Stomach (tissue), 4 donors: Measurements from ENCODE around the gene NEAT1.

Experiments used
- EP300 ChIP-seq: sonication (generic); formaldehyde crosslinking; IDR thresholded peaks from one replicate; pipeline ENCODE4 v1.6.1; 2017; ENCODE audit warnings: antibody characterized with exemption
- POLR2A ChIP-seq, 4 donors: fragments of 450-650 bp; IDR thresholded peaks; one replicate each; pipeline ENCODE4 v1.6.1; 2016; ENCODE audit warnings: antibody characterized with exemption in 4 of 4, control low read depth in 2 of 4, mild to moderate bottlenecking in 1 of 4, moderate library complexity in 1 of 4
- POLR2AphosphoS5 ChIP-seq, 3 donors: sonication (generic); formaldehyde crosslinking; IDR thresholded peaks; one replicate each; pipeline ENCODE4 v1.6.1; 2016; ENCODE audit warnings: antibody characterized with exemption in 3 of 3
- TF ChIP-seq, protein P1 (sequence below), 7 experiments: fragments of 450-650 bp in 4 of 7; fragments of 200-600 bp in 3 of 7; sonication (generic) in 3 of 7; IDR thresholded peaks; one replicate each; pipeline ENCODE4 v1.5.1; 2016 to 2019; ENCODE audit warnings: antibody characterized with exemption in 7 of 7, control low read depth in 2 of 7, mild to moderate bottlenecking in 1 of 7

DNA sequence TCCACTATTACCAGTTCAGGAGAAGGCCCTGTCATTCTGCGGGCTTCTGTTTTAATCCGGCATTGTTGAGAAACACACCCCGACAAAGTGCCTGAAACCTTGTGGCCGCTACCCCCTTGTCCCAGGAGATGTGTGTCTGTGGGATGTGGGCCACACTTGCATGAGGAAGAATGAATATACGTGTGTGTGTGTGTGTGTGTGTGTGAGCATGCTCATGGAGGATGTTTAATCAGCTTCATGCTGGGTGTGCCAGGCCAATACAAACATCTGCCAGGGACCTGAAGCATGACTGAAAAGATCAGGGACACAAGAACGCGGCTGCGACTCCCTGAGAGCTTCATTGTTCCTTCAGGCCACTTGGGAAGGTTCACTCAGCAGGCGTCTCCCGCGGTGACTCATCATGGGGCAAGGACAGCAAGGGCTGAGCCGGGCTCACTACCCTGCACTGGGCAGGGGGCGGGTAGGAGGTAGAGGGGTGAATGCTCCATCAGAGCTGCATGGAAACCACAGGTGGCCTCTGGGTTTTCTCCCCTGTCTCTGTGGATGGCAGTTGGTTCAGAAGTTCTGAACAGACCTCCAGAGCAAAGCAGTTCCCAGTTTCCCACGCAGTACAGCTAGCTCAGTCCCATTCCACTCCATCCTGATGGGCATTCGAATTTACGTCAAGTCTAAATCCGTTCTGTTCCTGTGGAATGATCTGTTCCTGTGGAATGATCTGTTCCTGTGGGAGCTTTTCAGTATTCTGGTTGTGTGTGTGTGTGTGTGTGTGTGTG, 69.2 kb downstream of the NEAT1 start:
- TF ChIP-seq, protein P1, sequence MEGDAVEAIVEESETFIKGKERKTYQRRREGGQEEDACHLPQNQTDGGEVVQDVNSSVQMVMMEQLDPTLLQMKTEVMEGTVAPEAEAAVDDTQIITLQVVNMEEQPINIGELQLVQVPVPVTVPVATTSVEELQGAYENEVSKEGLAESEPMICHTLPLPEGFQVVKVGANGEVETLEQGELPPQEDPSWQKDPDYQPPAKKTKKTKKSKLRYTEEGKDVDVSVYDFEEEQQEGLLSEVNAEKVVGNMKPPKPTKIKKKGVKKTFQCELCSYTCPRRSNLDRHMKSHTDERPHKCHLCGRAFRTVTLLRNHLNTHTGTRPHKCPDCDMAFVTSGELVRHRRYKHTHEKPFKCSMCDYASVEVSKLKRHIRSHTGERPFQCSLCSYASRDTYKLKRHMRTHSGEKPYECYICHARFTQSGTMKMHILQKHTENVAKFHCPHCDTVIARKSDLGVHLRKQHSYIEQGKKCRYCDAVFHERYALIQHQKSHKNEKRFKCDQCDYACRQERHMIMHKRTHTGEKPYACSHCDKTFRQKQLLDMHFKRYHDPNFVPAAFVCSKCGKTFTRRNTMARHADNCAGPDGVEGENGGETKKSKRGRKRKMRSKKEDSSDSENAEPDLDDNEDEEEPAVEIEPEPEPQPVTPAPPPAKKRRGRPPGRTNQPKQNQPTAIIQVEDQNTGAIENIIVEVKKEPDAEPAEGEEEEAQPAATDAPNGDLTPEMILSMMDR (IDR thresholded peaks at IDR 0.05) = no peak
- TF ChIP-seq POLR2AphosphoS5 (IDR thresholded peaks at IDR 0.05) (peak; percentile 54 to 87 (median 83)), POLR2A (IDR thresholded peaks at IDR 0.05) (no peak), EP300 (peak; percentile 63)
